ENCODE data around the gene PCDHGA1. TPM values are rescaled to one million over a fixed set of nuclear protein-coding genes. Genes with fewer than 3 reads are reported as not detected.

PCDHGA1 gene
- total RNA-seq, 2 experiments from 2014 or later: not detected

DNA sequence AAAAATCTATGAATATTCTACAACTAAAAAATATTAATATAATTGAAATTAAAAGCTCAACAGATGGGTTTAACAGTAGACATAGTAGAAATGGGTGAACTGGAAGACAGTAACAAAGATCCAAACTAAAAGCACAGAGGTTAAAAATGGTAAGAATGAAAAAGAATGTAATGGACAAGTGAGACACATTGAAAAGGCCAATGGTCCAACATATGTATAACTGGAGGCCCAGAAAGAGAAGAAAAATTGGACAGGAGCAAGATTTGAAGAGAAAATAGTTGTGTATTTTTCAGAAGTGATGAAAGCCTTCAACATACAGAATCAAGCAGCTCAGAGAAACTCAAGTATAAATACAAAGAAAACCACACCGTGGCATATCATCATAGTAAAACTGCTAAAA lies 217.2 kb downstream of the PCDHGA1 start:
- Mint-ChIP-seq H3K36me3 (peaks cover 48% of the 10 kb centered on the region), H3K9me3 (peaks cover 12% of the 10 kb centered on the region), H3K4me3 (no peak overlapping the region), H3K27ac (no peak overlapping the region), H3K4me1 (ENCODE audit: low read depth) (peaks cover 21% of the 10 kb centered on the region), H3K27me3 (no peaks in the 10 kb centered on the region)
- CTCF ChIA-PET: interaction anchor here (1.0 to 1.9 kb wide), 4 partner anchors 11 to 23 kb away, joined by 3 to 15 read pairs (median 4); no protein-coding TSS in a partner anchor
- POLR2A ChIA-PET: no interaction called here
- intact Hi-C loops (cut with micrococcal nuclease): no loop called here
- DNase-seq: no peak

DNA sequence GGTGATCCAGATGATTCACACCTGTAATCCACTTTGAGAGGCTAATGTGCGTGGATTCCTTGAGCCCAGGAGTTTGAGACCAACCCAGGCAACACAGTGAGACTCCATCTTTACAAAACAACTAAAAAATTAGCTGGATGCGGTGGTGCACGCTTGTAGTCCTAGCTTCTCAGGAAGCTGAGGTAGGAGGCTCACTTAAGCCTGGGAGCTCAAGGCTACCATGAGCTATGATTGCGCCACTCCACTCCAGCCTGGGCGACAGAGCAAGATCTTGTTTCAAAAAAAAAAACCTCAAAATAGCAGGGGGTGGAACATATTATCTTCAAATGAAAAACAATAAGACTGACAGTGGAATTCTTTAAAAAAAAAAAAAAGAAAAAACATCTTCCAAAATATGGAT lies 217.6 kb downstream of the PCDHGA1 start:
- ChIA-PET POLR2A (no interaction called here), CTCF (interaction anchor here (0.6 to 1.9 kb wide), 5 partner anchors 10 to 118 kb away, joined by 3 to 15 read pairs (median 3); partner anchors contain the start of gene PCDHGA12)
- DNase-seq: no peak
- Mint-ChIP-seq H3K9me3 (peaks cover 12% of the 10 kb centered on the region), H3K27me3 (no peaks in the 10 kb centered on the region), H3K36me3 (peaks cover 46% of the 10 kb centered on the region), H3K27ac (no peak overlapping the region), H3K4me3 (no peak overlapping the region), H3K4me1 (ENCODE audit: low read depth) (peaks cover 22% of the 10 kb centered on the region)
- intact Hi-C loops (cut with micrococcal nuclease): no loop called here

DNA sequence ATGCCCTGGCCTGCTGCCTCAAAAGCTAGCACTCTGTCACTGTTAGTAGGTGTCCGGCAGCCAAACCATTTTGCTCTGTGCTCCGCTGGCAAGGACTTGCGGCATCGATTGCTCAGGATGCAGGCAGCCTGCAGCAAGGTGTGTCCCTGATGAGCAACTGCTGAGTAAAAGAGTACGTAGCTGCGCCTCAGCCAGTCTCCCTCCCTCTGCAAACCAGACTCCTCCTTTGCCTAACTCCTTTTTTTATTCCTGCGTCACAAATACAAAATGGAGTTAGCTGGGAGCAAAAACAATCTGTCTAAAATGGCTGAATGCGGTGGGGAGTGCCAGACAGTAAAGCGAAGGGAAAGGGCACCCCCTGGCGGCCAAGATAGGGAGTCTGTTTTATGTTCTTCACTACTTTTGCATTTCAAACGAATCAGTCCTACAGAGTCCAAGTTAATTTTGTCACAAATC lies 227.4 kb downstream of the PCDHGA1 start:
- H3K27ac Mint-ChIP-seq: peak overlapping the region; percentile 47
- no peaks in the 10 kb centered on the region for H3K9me3 Mint-ChIP-seq
- peaks cover 41% of the 10 kb centered on the region for H3K36me3 Mint-ChIP-seq
- peaks cover 25% of the 10 kb centered on the region for H3K4me1 Mint-ChIP-seq (ENCODE audit: low read depth)
- no peak overlapping the region for H3K4me3 Mint-ChIP-seq
- intact Hi-C loops (cut with micrococcal nuclease): loop anchor here (2.0 kb wide), 2 partner anchors 33 to 145 kb away; partner anchors contain the start of gene PCDHGA10
- H3K27me3 Mint-ChIP-seq: no peaks in the 10 kb centered on the region
- POLR2A ChIA-PET: interaction anchor here (0.6 to 1.0 kb wide), 2 partner anchors 52 to 238 kb away, joined by 3 read pairs; no protein-coding TSS in a partner anchor
- peak; percentile 84 for DNase-seq
- CTCF ChIA-PET: interaction anchor here (0.5 to 4.3 kb wide), 53 partner anchors 8 to 1157 kb away, joined by 3 to 33 read pairs (median 5); partner anchors contain the start of genes DIAPH1, HDAC3, PCDHB12 and PCDHB15

DNA sequence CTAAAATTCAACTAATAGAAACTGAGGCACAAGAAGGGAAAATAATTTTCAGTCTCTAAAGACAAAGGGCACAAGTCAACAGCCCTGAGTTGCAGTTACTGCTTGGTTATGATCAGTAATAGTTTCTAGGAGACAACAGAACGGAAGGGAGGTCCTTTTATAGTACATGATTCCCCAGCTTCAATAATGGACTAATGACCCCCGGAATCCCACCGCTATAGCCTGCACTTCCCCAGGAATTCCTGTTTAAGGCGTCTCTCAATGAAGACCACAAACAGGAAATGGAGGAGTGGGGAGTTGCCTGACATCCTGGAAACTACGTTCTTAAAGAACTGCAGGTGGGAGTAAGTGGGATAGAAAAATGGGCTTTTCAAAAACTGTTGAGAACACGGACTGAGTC lies 227.8 kb downstream of the PCDHGA1 start:
- Mint-ChIP-seq H3K27me3 (no peaks in the 10 kb centered on the region), H3K4me3 (no peak overlapping the region), H3K36me3 (peaks cover 45% of the 10 kb centered on the region), H3K27ac (peak overlapping the region; percentile 47), H3K9me3 (no peaks in the 10 kb centered on the region), H3K4me1 (ENCODE audit: low read depth) (peaks cover 29% of the 10 kb centered on the region)
- DNase-seq: no peak
- ChIA-PET POLR2A (interaction anchor here (1.0 kb wide), 1 partner anchor 238 kb away, joined by 3 read pairs; no protein-coding TSS in a partner anchor), CTCF (interaction anchor here (0.5 to 4.3 kb wide), 49 partner anchors 9 to 1157 kb away, joined by 3 to 33 read pairs (median 6); partner anchors contain the start of genes DIAPH1, HDAC3, PCDHB12 and PCDHB15)
- intact Hi-C loops (cut with micrococcal nuclease): loop anchor here (2.0 kb wide), 2 partner anchors 33 to 145 kb away; partner anchors contain the start of gene PCDHGA10

DNA sequence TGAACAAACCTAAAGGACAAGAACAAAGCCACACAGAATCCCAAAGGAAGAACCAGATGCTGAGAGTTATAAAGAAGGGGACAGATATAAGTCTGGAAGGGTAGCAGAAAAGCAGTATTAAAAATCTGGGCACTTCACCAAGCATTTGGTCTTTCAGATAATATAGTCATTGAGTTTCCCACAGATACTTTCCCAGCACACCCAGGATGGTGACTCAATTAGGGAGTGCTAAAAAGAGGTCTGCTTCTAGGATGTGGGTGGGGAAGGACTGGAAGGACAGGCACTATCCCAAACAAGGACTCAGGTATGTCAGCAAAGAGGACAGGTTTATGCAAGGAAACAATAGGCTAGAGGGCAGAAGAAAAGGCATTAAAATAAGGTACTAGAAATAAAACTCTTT lies 229.1 kb downstream of the PCDHGA1 start:
- ChIA-PET CTCF (interaction anchor here (1.5 to 4.3 kb wide), 5 partner anchors 10 to 146 kb away, joined by 3 to 33 read pairs (median 15); partner anchors contain the start of gene PCDHGA10), POLR2A (no interaction called here)
- peaks cover 53% of the 10 kb centered on the region for H3K36me3 Mint-ChIP-seq
- no peak overlapping the region for H3K27ac Mint-ChIP-seq
- DNase-seq: no peak
- H3K27me3 Mint-ChIP-seq: no peaks in the 10 kb centered on the region
- intact Hi-C loops (cut with micrococcal nuclease): loop anchor here (2.0 kb wide), 2 partner anchors 35 to 147 kb away; partner anchors contain the start of gene PCDHGA10
- peaks cover 39% of the 10 kb centered on the region for H3K4me1 Mint-ChIP-seq (ENCODE audit: low read depth)
- no peak overlapping the region for H3K4me3 Mint-ChIP-seq
- H3K9me3 Mint-ChIP-seq: no peaks in the 10 kb centered on the region

DNA sequence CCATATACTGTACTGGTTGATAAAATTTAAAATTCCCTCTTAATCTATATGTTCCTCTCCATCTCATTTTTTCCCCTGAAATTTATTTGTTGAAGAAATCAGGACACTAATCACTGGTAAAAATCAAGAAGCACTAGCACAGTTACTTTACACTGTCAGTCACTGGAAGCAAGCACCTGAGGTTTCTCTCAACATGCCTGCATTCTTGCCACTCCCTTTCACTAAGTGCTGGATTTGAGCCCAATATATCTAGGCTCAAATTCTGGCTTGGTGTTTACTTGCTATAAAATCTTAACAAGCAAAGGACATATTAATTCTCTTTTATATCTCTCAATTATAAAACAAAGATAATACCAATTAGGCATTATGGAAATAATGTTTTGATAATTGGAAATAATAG lies 229.8 kb downstream of the PCDHGA1 start:
- H3K27me3 Mint-ChIP-seq: no peaks in the 10 kb centered on the region
- no peak overlapping the region for H3K27ac Mint-ChIP-seq
- ChIA-PET POLR2A (no interaction called here), CTCF (interaction anchor here (4.3 kb wide), 1 partner anchor 25 kb away, joined by 23 read pairs; no protein-coding TSS in a partner anchor)
- peaks cover 43% of the 10 kb centered on the region for H3K4me1 Mint-ChIP-seq (ENCODE audit: low read depth)
- intact Hi-C loops (cut with micrococcal nuclease): loop anchor here (5.0 kb wide), 1 partner anchor 83 kb away; the partner anchor contains the start of gene PCDHGC3
- H3K4me3 Mint-ChIP-seq: no peak overlapping the region
- DNase-seq: no peak
- H3K36me3 Mint-ChIP-seq: peaks cover 56% of the 10 kb centered on the region
- no peaks in the 10 kb centered on the region for H3K9me3 Mint-ChIP-seq

DNA sequence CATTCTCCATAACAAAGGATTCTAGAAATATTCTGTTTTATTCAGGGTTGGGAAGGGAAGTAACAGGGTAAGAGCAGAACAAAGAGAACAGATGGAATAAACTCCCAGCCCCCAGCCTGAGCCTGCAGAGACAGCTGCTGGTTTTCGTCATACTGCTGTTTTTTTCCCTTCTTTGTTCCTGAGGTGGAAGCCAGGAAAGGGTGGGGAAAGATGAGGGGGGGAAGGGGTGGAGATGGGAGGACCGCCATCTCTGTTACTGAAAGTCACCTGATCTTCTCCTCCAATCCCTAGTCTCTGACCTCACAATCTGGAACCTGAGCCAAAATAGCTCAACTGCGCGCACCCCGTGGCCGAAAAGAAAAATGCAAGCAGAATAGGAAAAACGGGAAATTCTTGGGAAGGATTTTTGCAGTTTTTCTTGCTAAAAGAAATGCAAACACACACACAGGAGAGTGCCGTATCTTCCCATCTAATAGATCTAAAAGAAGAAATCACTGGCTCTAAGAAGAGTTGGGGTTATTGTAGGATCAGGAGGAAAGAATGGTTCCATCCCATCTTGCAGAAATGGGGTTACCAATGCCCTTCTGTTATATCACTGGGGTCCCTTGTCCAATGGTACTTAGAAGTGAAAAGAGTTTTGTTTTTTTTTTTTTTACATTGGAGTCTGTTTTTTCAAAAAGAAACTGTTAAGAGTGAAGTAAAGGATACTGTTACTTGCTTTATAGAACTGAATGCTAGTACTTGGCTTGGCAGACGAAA lies 230.6 kb downstream of the PCDHGA1 start:
- Mint-ChIP-seq H3K4me1 (ENCODE audit: low read depth) (peaks cover 43% of the 10 kb centered on the region), H3K4me3 (no peak overlapping the region), H3K36me3 (peaks cover 60% of the 10 kb centered on the region), H3K27me3 (no peaks in the 10 kb centered on the region), H3K27ac (no peak overlapping the region), H3K9me3 (no peaks in the 10 kb centered on the region)
- intact Hi-C loops (cut with micrococcal nuclease): loop anchor here (5.0 kb wide), 1 partner anchor 84 kb away; the partner anchor contains the start of gene PCDHGC3
- ChIA-PET POLR2A (no interaction called here), CTCF (interaction anchor here (4.3 kb wide), 1 partner anchor 26 kb away, joined by 23 read pairs; no protein-coding TSS in a partner anchor)
- no peak for DNase-seq

Other genes with a start within 250 kb of the PCDHGA1 start
- gene PCDHB2, start 235.9 kb upstream of the PCDHGA1 start, total RNA-seq: under 1 TPM in 1 of 2 experiments, not detected in 1; 0.17 TPM
- gene PCDHB3, start 230.0 kb upstream of the PCDHGA1 start, total RNA-seq: not detected
- not detected for gene PCDHB4, start 208.7 kb upstream of the PCDHGA1 start, total RNA-seq
- not detected for gene PCDHB5, start 195.3 kb upstream of the PCDHGA1 start, total RNA-seq
- not detected for gene PCDHB6, start 180.5 kb upstream of the PCDHGA1 start, total RNA-seq
- not detected for gene PCDHB7, start 157.9 kb upstream of the PCDHGA1 start, total RNA-seq
- gene PCDHB8, start 152.7 kb upstream of the PCDHGA1 start, total RNA-seq: not detected
- not detected for gene PCDHB16, start 148.1 kb upstream of the PCDHGA1 start, total RNA-seq
- gene PCDHB9, start 143.4 kb upstream of the PCDHGA1 start, total RNA-seq: not detected
- not detected for gene PCDHB10, start 138.2 kb upstream of the PCDHGA1 start, total RNA-seq
- not detected for gene PCDHB11, start 130.9 kb upstream of the PCDHGA1 start, total RNA-seq
- not detected for gene PCDHB12, start 121.8 kb upstream of the PCDHGA1 start, total RNA-seq
- not detected for gene PCDHB13, start 116.6 kb upstream of the PCDHGA1 start, total RNA-seq
- gene PCDHB14, start 107.2 kb upstream of the PCDHGA1 start, total RNA-seq: not detected
- gene PCDHB15, start 85.1 kb upstream of the PCDHGA1 start, total RNA-seq: not detected
- under 1 TPM; 0.19 to 0.31 TPM for gene SLC25A2, start 26.5 kb upstream of the PCDHGA1 start, total RNA-seq
- 10 to 100 TPM; 54.6 to 55.5 TPM for gene TAF7, start 9.7 kb upstream of the PCDHGA1 start, total RNA-seq
- not detected for gene PCDHGA2, start 8.2 kb downstream of the PCDHGA1 start, total RNA-seq
- gene PCDHGA3, start 13.3 kb downstream of the PCDHGA1 start, total RNA-seq: not detected
- not detected for gene PCDHGB1, start 19.6 kb downstream of the PCDHGA1 start, total RNA-seq
- under 1 TPM; 0.07 to 0.12 TPM for gene PCDHGA4, start 24.5 kb downstream of the PCDHGA1 start, total RNA-seq
- under 1 TPM; 0.10 to 0.19 TPM for gene PCDHGB2, start 29.5 kb downstream of the PCDHGA1 start, total RNA-seq
- not detected for gene PCDHGA5, start 33.6 kb downstream of the PCDHGA1 start, total RNA-seq
- gene PCDHGB3, start 39.7 kb downstream of the PCDHGA1 start, total RNA-seq: under 1 TPM in 1 of 2 experiments, not detected in 1; 0.10 TPM
- under 1 TPM; 0.05 to 0.10 TPM for gene PCDHGA6, start 43.4 kb downstream of the PCDHGA1 start, total RNA-seq
- under 1 TPM in 1 of 2 experiments, not detected in 1; 0.07 TPM for gene PCDHGA7, start 52.2 kb downstream of the PCDHGA1 start, total RNA-seq
- gene PCDHGB4, start 57.2 kb downstream of the PCDHGA1 start, total RNA-seq: under 1 TPM in 1 of 2 experiments, not detected in 1; 0.07 TPM
- not detected for gene PCDHGA8, start 62.1 kb downstream of the PCDHGA1 start, total RNA-seq
- gene PCDHGB5, start 67.4 kb downstream of the PCDHGA1 start, total RNA-seq: under 1 TPM; 0.12 to 0.15 TPM
- gene PCDHGA9, start 72.3 kb downstream of the PCDHGA1 start, total RNA-seq: under 1 TPM in 1 of 2 experiments, not detected in 1; 0.10 TPM
- under 1 TPM in 1 of 2 experiments, not detected in 1; 0.07 TPM for gene PCDHGB6, start 77.5 kb downstream of the PCDHGA1 start, total RNA-seq
- under 1 TPM; 0.07 to 0.10 TPM for gene PCDHGA10, start 82.5 kb downstream of the PCDHGA1 start, total RNA-seq
- under 1 TPM in 1 of 2 experiments, not detected in 1; 0.07 TPM for gene PCDHGB7, start 87.2 kb downstream of the PCDHGA1 start, total RNA-seq
- under 1 TPM in 1 of 2 experiments, not detected in 1; 0.05 TPM for gene PCDHGA11, start 90.5 kb downstream of the PCDHGA1 start, total RNA-seq
- under 1 TPM in 1 of 2 experiments, not detected in 1; 0.07 TPM for gene PCDHGA12, start 100.0 kb downstream of the PCDHGA1 start, total RNA-seq
- gene PCDHGC3, start 145.5 kb downstream of the PCDHGA1 start, total RNA-seq: not detected
- not detected for gene PCDHGC4, start 154.5 kb downstream of the PCDHGA1 start, total RNA-seq
- gene PCDHGC5, start 158.6 kb downstream of the PCDHGA1 start, total RNA-seq: not detected

Data from activated CD4-positive, alpha-beta memory T cell treated with anti-CD3 and anti-CD28 coated beads for 36 hours (primary cell).